Bone marrow (tissue), 2 donors: Measurements from ENCODE around the gene GPR176.
"Not testable (repeated sequence)": the region's sequence is repeated elsewhere in the genome, so short reads cannot be mapped to it uniquely, and the experiment has no call there.

ENCODE experiments used
- DNase-seq, 2 donors: peaks; one replicate each; lab custom pipeline; 2025; lab: John Stamatoyannopoulos, UW

Gene GPR176

GRCh38 chr15:39936187-39936586, 16.1 kb upstream of the GPR176 start:
- no peak for DNase-seq

GRCh38 chr15:39935241-39935640, 15.2 kb upstream of the GPR176 start:
- DNase-seq = no peak

- no peak for DNase-seq
Observed at GRCh38 chr15:39934397-39935071, 14.5 kb upstream of the GPR176 start.

DNA sequence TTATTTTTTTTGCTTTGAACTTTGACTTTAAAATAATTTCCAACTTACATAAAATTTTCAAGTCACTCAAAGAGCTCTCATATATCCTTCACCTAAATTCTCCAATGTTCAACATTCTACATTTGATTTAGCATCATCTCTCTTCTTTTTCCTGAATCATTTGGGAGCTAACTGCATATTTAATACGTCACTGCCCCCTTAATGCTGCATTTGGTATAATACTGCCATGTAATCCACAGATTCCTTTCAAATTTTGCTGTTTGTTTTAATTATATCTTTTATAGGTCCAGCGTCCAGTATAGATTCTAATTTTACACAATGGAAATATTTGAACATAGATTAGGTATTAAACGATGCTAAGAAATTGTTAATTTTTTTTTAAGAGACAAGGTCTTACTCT, 11.5 kb upstream of the GPR176 start:
- DNase-seq = no peak

GRCh38 chr15:39926526-39926925, 6.5 kb upstream of the GPR176 start:
- no peak for DNase-seq

DNA sequence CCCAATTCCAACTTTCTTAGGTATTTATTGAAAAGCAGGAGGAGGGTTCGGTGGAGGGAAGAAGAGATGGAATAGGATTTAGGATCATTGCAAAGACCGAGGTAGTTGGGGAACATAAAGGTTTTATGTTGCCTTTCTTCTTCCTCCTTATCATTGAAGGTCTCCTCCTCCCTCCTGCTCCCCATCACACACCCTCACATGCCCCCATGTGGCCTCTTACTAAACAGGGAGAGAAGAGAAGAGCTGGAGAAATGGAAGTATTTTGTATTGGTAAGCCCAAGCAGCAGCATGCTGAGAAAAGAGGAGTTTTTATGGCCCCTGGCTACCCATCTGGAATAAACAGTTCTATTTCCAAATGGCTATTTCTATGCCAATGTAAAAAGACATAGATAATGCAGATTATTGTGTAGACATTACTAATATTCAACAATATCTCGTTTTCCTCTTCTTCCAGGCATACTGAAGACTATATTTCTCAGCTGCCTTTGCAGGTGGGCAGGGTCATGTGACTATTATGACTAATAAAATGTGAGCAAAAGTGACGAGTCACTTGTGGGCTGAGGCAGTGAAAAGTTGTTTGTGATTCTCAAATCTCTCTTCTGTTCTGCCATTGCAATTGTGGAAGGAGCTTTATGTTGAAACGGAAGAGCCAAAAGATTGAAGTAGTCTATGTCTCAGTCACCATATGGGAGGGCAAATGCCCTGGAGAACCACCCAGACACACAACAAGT, 5.2 kb upstream of the GPR176 start:
- no peak for DNase-seq

- no peak for DNase-seq
Observed at GRCh38 chr15:39924437-39924836, 4.4 kb upstream of the GPR176 start.

GRCh38 chr15:39922462-39923092, 2.5 kb upstream of the GPR176 start:
- DNase-seq = no peak

DNA sequence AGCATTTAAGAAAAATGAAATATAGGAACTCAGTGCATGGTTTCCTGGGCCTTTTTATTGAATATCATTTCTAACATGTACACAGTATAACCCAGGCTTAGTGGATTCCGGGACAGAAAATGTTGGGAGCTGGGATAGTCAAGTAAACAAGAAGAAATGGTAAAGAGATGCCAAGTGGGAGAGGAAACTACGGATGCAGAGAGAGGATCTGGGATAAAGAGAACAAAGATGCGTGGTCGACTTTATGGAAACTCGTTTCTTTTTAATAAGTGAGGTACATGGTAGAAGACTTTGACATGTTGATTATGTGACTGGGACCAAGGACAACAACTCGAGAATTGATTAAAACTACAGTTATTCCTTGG, 1.2 kb upstream of the GPR176 start:
- DNase-seq = no peak

- DNase-seq = peak; percentile 45 to 52
Observed at GRCh38 chr15:39920510-39921273, 626 bp upstream of the GPR176 start.

DNA sequence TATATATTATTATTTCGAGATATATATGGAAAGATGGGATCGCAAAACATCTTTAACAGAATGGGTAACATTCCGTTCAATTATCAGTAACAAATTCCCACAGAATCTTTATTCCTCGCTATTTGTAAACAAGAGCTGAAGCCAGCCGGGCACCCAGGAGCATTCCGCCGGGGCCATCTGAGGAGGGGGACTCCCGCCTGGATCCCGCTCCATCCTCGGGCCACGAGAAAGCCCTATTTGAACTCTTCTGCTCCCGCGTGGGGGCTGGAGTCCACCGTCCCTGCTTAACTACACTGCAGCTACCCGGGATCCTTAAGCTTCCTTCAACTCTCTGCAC, 687 bp downstream of the GPR176 start:
- peak in 1 of 2 donors; percentile 20 for DNase-seq

DNA sequence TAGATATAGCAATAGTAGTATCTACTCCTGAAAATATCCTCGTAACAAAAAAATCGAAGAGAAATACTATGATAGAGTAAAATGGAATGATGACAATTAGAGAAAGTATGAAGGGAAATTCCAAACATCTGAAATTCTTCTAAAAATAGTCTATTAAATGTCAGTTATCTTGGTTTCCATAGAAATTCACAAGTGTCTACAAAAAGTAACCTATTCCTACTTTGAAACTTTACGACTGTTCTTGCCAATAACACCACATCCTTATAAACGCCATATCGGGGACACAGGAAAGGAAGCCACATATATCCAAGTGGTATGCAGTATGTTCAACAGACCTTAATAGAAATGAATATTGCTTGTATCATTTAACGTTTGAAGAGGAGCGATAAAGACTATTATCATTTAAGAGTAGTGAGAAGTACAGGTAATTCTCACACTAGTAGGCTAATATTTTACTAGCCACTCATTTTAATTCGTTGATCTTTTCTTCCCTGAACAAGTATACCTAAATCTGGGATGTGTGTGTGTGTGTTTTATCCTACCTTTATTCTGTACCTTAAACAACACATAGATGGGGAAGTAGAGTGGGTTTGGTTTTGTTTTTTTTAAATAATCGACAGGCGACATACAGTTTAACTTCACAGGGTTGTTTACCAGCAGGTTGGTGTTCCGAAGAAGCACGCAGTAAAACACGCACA, 1.2 kb downstream of the GPR176 start:
- DNase-seq = no peak

DNA sequence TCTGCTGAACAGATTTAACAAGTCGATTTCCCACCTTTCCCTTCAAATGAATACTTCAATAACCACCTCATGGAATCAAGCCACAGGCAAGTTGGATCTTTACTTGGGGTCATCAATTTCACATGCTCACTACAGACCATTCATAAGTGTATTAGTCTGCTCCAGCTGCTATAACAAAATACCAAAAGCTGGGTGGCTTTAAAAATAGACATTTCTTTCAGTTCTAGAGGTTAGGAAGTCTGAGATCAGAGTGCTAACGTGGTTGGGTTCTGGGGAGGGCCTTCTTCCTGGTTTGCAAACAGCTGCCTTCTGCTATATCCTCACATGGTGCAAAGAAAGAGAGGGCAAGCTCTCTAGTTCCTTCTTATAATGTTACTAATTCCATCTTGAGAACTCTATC, 5.1 kb downstream of the GPR176 start:
- DNase-seq = no peak

GRCh38 chr15:39909007-39909406, 11.1 kb downstream of the GPR176 start:
- no peak for DNase-seq

DNA sequence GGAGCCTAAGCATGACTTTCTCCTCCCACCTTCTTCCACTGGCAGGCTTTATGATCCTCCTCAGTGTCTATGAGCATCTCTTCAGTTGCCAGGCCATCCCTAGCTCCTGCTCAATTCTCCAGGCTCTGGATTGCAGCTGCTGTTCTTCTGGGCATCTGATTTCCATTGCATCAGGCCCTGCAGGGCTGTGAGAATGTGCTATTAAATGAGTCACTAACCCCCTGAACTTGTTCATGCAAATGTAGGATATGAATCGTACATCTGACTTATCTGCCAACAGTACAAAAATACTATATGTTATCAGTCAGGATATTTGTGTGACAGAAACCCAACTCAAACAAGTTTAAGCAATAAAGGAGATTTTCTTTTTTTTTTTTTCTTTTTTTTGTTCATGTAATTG, 11.9 kb downstream of the GPR176 start:
- no peak for DNase-seq

DNA sequence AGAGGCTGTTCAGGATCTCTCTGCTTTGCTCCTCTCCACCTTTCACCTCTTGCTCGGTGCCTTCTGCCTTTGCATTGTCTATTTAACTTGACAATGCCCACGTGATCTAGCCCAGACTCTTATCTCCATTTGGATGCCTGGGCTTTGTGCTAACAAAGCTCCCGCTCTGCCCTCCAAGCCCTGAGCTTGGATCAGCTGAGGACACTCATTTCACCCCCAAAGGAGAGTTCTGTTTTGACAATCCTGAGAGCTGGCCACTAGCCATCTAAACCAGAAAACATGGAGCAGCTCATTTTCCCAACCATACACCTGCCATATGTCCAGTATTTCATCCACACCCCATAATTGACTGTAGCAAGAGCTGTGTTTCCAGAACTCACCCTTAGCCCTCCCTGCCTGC, 12.8 kb downstream of the GPR176 start:
- DNase-seq = no peak

DNA sequence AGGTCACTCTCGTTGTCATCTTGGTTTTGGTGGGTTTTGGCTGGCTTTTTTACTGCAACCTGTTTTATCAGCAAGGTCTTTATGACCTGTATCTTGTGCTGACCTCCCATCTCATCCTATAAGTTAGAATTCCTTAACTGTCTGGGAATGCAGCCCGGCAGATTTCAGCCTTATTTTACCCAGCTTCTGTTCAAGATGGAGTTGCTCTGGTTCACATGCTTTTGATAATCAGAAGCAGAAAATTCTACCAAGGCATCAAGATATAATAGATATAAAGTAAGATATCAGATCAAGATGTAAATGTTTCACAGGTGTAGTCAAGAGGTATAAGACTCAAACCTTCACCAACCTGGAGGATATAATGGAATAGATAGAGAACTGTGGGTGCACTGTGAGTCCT, 16.0 kb downstream of the GPR176 start:
- no peak for DNase-seq

GRCh38 chr15:39898317-39898716, 21.7 kb downstream of the GPR176 start:
- DNase-seq = no peak

- no peak for DNase-seq
Observed at GRCh38 chr15:39896846-39897245, 23.2 kb downstream of the GPR176 start.

GRCh38 chr15:39896101-39896500, 24.0 kb downstream of the GPR176 start:
- DNase-seq = no peak

DNA sequence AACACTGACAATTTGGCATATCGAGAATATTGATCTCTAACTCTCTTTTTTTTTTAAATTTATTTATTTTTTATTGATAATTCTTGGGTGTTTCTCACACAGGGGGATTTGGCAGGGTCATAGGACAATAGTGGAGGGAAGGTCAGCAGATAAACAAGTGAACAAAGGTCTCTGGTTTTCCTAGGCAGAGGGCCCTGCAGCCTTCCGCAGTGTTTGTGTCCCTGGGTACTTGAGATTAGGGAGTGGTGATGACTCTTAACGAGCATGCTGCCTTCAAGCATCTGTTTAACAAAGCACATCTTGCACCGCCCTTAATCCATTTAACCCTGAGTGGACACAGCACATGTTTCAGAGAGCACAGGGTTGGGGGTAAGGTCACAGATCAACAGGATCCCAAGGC, 27.0 kb downstream of the GPR176 start:
- not testable (repeated sequence) for DNase-seq

- DNase-seq = no peak
Observed at GRCh38 chr15:39892418-39892817, 27.6 kb downstream of the GPR176 start.
